IMR-90 (cell line): ENCODE data around the gene JAKMIP2. TPM values are rescaled to one million over a fixed set of nuclear protein-coding genes. Genes with fewer than 3 reads are reported as not detected.

ENCODE experiments used
- ATAC-seq: fragments of 200-7000 bp; cut with Tn5 transposase; 2 replicates; pipeline ENCODE4 v1.9.1; 2020; ENCODE audit warnings: low read depth, mild to moderate bottlenecking, moderate library complexity
- BruUV-seq: library from RNA; stranded (reverse); fragments of 400-500 nt; replicated peaks from 2 replicates; lab custom pipeline; 2021; lab: Mats Ljungman, UMichigan
- CTCF ChIA-PET: fragments of 300-600 bp; formaldehyde crosslinking; extraction: SDS; loops from one replicate; lab custom pipeline; 2021; ENCODE audit warnings: antibody characterized with exemption; lab: Yijun Ruan, JAX
- POLR2A ChIA-PET: fragments of 300-600 bp; sonication (Branson Sonifier 250); formaldehyde crosslinking; loops from one replicate; lab custom pipeline; 2022; ENCODE audit warnings: antibody characterized with exemption; ENCODE audit not compliant: unreplicated experiment; lab: Charles Lee
- DNase-seq: peaks from one replicate; pipeline ENCODE4 v3.0.0; 2013
- H2AFZ ChIP-seq: replicated peaks from 2 replicates; pipeline ENCODE3; 2013; ENCODE audit warnings: low read length, mild to moderate bottlenecking; ENCODE audit not compliant: poor library complexity
- H2AK5ac ChIP-seq: 2 replicates; pipeline ENCODE4 v1.6.1; 2013; ENCODE audit warnings: low read depth, low read length, inconsistent platforms
- H2AK9ac ChIP-seq: replicated peaks from 2 replicates; pipeline ENCODE3; 2013; ENCODE audit warnings: mild to moderate bottlenecking, low read depth, low read length, moderate library complexity; ENCODE audit not compliant: poor library complexity
- H2BK120ac ChIP-seq: 2 replicates; pipeline ENCODE4 v1.6.1; 2013; ENCODE audit warnings: low read depth, low read length, inconsistent platforms
- H2BK15ac ChIP-seq: 3 replicates; pipeline ENCODE4 v1.6.1; 2013; ENCODE audit warnings: low read depth, low read length, inconsistent platforms
- H2BK20ac ChIP-seq: 2 replicates; pipeline ENCODE4 v1.6.1; 2013; ENCODE audit warnings: low read depth, mild to moderate bottlenecking, inconsistent platforms, low read length, moderate library complexity
- H2BK5ac ChIP-seq: 2 replicates; pipeline ENCODE4 v1.6.1; 2013; ENCODE audit warnings: mild to moderate bottlenecking, low read depth, low read length, inconsistent platforms; ENCODE audit not compliant: poor library complexity, severe bottlenecking
- H3K14ac ChIP-seq: replicated peaks from 2 replicates; pipeline ENCODE4 v1.6.1; 2013; ENCODE audit warnings: low read depth, low read length, inconsistent platforms
- H3K18ac ChIP-seq: 2 replicates; pipeline ENCODE4 v1.6.1; 2013; ENCODE audit warnings: low read depth, low read length, control low read depth
- H3K23ac ChIP-seq: 2 replicates; pipeline ENCODE4 v1.6.1; 2013; ENCODE audit warnings: low read depth, low read length, inconsistent platforms
- H3K27ac ChIP-seq: 2 replicates; pipeline ENCODE4 v1.5.1; 2013; ENCODE audit warnings: mild to moderate bottlenecking, control low read depth, low read length; ENCODE audit not compliant: insufficient read depth
- H3K27me3 ChIP-seq: 2 replicates; pipeline ENCODE4 v1.6.1; 2013; ENCODE audit warnings: low read length; ENCODE audit not compliant: control insufficient read depth, insufficient read depth
- H3K36me3 ChIP-seq: 2 replicates; pipeline ENCODE4 v1.6.1; 2013; ENCODE audit warnings: low read length, mixed read lengths; ENCODE audit not compliant: control insufficient read depth, insufficient read depth
- H3K4ac ChIP-seq: 2 replicates; pipeline ENCODE4 v1.6.1; 2013; ENCODE audit warnings: low read depth, low read length, inconsistent platforms
- H3K4me1 ChIP-seq: 2 replicates; pipeline ENCODE4 v1.6.1; 2013; ENCODE audit warnings: low read length, mixed read lengths; ENCODE audit not compliant: control insufficient read depth, insufficient read depth
- H3K4me2 ChIP-seq: 2 replicates; pipeline ENCODE4 v1.6.1; 2013; ENCODE audit warnings: low read depth, mild to moderate bottlenecking, control low read depth, low read length, moderate library complexity
- H3K4me3 ChIP-seq: 2 replicates; pipeline ENCODE4 v1.5.1; 2013; ENCODE audit warnings: low read depth, mild to moderate bottlenecking, control low read depth, low read length, moderate library complexity; ENCODE audit not compliant: insufficient read depth
- H3K56ac ChIP-seq: 2 replicates; pipeline ENCODE4 v1.6.1; 2013; ENCODE audit warnings: low read length, inconsistent platforms; ENCODE audit not compliant: insufficient read depth; ENCODE audit errors: extremely low read depth
- H3K79me1 ChIP-seq, 2 experiments: 2 replicates each; pipeline ENCODE4 v1.6.1; 2013; ENCODE audit warnings: low read length in 2 of 2, inconsistent platforms in 1 of 2, low read depth in 1 of 2
- H3K9ac ChIP-seq: 2 replicates; pipeline ENCODE4 v1.6.1; 2013; ENCODE audit warnings: low read depth, low read length, control low read depth
- H3K9me1 ChIP-seq: 2 replicates; pipeline ENCODE4 v1.6.1; 2013; ENCODE audit warnings: low read length, inconsistent platforms; ENCODE audit not compliant: insufficient read depth
- H3K9me3 ChIP-seq: 2 replicates; pipeline ENCODE4 v1.6.1; 2013; ENCODE audit warnings: low read length; ENCODE audit not compliant: control insufficient read depth, insufficient read depth
- H4K20me1 ChIP-seq: 2 replicates; pipeline ENCODE4 v1.6.1; 2013; ENCODE audit warnings: low read length, inconsistent platforms; ENCODE audit not compliant: insufficient read depth
- H4K5ac ChIP-seq: 2 replicates; pipeline ENCODE4 v1.6.1; 2013; ENCODE audit warnings: mild to moderate bottlenecking, low read depth, low read length, control low read depth
- H4K8ac ChIP-seq, 2 experiments: 2 replicates each; pipeline ENCODE4 v1.6.1; 2013; ENCODE audit warnings: low read depth in 2 of 2, low read length in 2 of 2, control low read depth in 1 of 2, inconsistent platforms in 1 of 2
- H4K91ac ChIP-seq: 2 replicates; pipeline ENCODE4 v1.6.1; 2013; ENCODE audit warnings: low read depth, low read length, inconsistent platforms; ENCODE audit not compliant: insufficient read depth
- CTCF ChIP-seq: conservative IDR thresholded peaks from 2 replicates; pipeline ENCODE4 v1.5.1; 2012; ENCODE audit warnings: mild to moderate bottlenecking, low read depth, low read length, improper control_type of control experiment
- MAFK ChIP-seq: IDR thresholded peaks from 2 replicates; pipeline ENCODE4 v1.6.1; 2012; ENCODE audit warnings: low read depth, low read length, improper control_type of control experiment
- MAZ ChIP-seq: IDR thresholded peaks from 2 replicates; pipeline ENCODE4 v1.6.1; 2012; ENCODE audit warnings: low read depth, mild to moderate bottlenecking, low read length, improper control_type of control experiment, moderate library complexity, borderline replicate concordance
- RAD21 ChIP-seq: IDR thresholded peaks from 2 replicates; pipeline ENCODE4 v1.6.1; 2012; ENCODE audit warnings: low read length, improper control_type of control experiment
- SMC3 ChIP-seq: fragments of 150-350 bp; IDR thresholded peaks from 2 replicates; pipeline ENCODE4 v1.6.1; 2016; ENCODE audit warnings: low read depth, mild to moderate bottlenecking, antibody characterized with exemption, low read length, moderate library complexity
- WGBS, 2 experiments: methylation state at CpG; one replicate each; pipeline versions ENCODE4 v1.1.5 to v1.1.7; 2013; ENCODE audit warnings: missing lambda C conversion rate in 2 of 2; ENCODE audit not compliant: insufficient read length in 1 of 2; ENCODE audit errors: extremely low coverage in 2 of 2; 5-methylcytosine and 5-hydroxymethylcytosine counted together
- dilution Hi-C: fragments of 300-500 bp; cut with HindIII; formaldehyde crosslinking; loops from one replicate; pipeline ENCODE4 v1.14.3; 2018; ENCODE audit warnings: low sequenced_read_pairs; ENCODE audit not compliant: unreplicated experiment
- in situ Hi-C: fragments of 300-500 bp; cut with MboI; formaldehyde crosslinking; loops from 3 replicates; pipeline ENCODE4 v1.14.3; 2019; ENCODE audit warnings: low sequenced_read_pairs, inconsistent platforms, mixed read lengths
- intact Hi-C: fragments of 100-400 bp; cut with micrococcal nuclease; formaldehyde crosslinking; loops from 2 replicates; pipeline ENCODE4 v1.10.0; 2022
- polyA plus RNA-seq, 3 experiments: library from polyadenylated mRNA; depleted of rRNA; stranded (reverse); fragments of >200 nt; gene quantifications; 2 replicates each; pipeline ENCODE4 v1.2.3, GENCODE V29; 2012; ENCODE audit warnings: low replicate concordance in 1 of 3
- total RNA-seq: library from RNA; depleted of rRNA; stranded (reverse); fragments of >200 nt; gene quantifications from 2 replicates; pipeline ENCODE4 v1.2.3, GENCODE V29; 2012

The JAKMIP2 gene
- total and polyA plus RNA-seq, 2 of the 4 experiments (the other 2 are of a cell fraction), result under 0.01 TPM; not detected in 1

- no peak overlapping the region for H2BK20ac ChIP-seq
- no CpG with 5 or more reads among the region's 2 CpGs for WGBS, 2 experiments
- no TSS peak for BruUV-seq
- intact Hi-C loops, result loop anchor here (1.0 to 5.0 kb wide), 5 partner anchors 49 to 335 kb away; partner anchors contain the start of gene DPYSL3
- no peak overlapping the region for H2AK9ac ChIP-seq
- H3K18ac ChIP-seq, result no peak overlapping the region
- H3K4ac ChIP-seq, result no peak overlapping the region
- H2AK5ac ChIP-seq, result no peak overlapping the region
- no peaks in the 10 kb centered on the region for H3K9me1 ChIP-seq
- peaks cover 2% of the 10 kb centered on the region for H3K27me3 ChIP-seq
- no peak overlapping the region for H3K27ac ChIP-seq
- H3K4me1 ChIP-seq, result no peaks in the 10 kb centered on the region
- no peak overlapping the region for H3K9ac ChIP-seq
- no peak overlapping the region for H2AFZ ChIP-seq
- peak; percentile 81 for ATAC-seq
- H4K8ac ChIP-seq, result no peak overlapping the region
- H3K4me3 ChIP-seq, result no peak overlapping the region
- H4K91ac ChIP-seq, result no peak overlapping the region
- DNase-seq, result peak; percentile 81
- no peak overlapping the region for H3K23ac ChIP-seq
- H4K20me1 ChIP-seq, result no peaks in the 10 kb centered on the region
- ChIA-PET POLR2A (no interaction called here), CTCF (interaction anchor here (0.7 to 2.8 kb wide), 11 partner anchors 13 to 335 kb away, joined by 3 to 15 read pairs (median 4); no protein-coding TSS in a partner anchor)
- dilution Hi-C loops, result no loop called here
- H2BK5ac ChIP-seq, result no peak overlapping the region
- H3K56ac ChIP-seq, result no peak overlapping the region
- no peaks in the 10 kb centered on the region for H3K9me3 ChIP-seq
- in situ Hi-C loops, result no loop called here
- no peak overlapping the region for H4K5ac ChIP-seq
- no peak overlapping the region for H3K14ac ChIP-seq
- H3K79me1 ChIP-seq, result no peaks in the 10 kb centered on the region
- H3K36me3 ChIP-seq, result no peaks in the 10 kb centered on the region
- TF ChIP-seq MAZ (peak; percentile 46), SMC3 (peak; percentile 97), CTCF (peak; percentile 92), RAD21 (peak; percentile 94), MAFK (no peak)
- no peak overlapping the region for H2BK120ac ChIP-seq
- no peak overlapping the region for H2BK15ac ChIP-seq
- no peak overlapping the region for H3K4me2 ChIP-seq
Observed at GRCh38 chr5:147558826-147559225, 223.7 kb downstream of the JAKMIP2 start.
